GM12873 (cell line): ENCODE measurements around the gene SLC5A11.

Experiments
- CTCF ChIP-seq: IDR thresholded peaks from 2 replicates; pipeline ENCODE4 v1.5.1; 2012; ENCODE audit warnings: low read depth, mild to moderate bottlenecking, moderate library complexity, low read length, control low read depth; ENCODE audit not compliant: insufficient read depth; ENCODE audit errors: missing control alignments

SLC5A11 gene, protein sequence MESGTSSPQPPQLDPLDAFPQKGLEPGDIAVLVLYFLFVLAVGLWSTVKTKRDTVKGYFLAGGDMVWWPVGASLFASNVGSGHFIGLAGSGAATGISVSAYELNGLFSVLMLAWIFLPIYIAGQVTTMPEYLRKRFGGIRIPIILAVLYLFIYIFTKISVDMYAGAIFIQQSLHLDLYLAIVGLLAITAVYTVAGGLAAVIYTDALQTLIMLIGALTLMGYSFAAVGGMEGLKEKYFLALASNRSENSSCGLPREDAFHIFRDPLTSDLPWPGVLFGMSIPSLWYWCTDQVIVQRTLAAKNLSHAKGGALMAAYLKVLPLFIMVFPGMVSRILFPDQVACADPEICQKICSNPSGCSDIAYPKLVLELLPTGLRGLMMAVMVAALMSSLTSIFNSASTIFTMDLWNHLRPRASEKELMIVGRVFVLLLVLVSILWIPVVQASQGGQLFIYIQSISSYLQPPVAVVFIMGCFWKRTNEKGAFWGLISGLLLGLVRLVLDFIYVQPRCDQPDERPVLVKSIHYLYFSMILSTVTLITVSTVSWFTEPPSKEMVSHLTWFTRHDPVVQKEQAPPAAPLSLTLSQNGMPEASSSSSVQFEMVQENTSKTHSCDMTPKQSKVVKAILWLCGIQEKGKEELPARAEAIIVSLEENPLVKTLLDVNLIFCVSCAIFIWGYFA

DNA sequence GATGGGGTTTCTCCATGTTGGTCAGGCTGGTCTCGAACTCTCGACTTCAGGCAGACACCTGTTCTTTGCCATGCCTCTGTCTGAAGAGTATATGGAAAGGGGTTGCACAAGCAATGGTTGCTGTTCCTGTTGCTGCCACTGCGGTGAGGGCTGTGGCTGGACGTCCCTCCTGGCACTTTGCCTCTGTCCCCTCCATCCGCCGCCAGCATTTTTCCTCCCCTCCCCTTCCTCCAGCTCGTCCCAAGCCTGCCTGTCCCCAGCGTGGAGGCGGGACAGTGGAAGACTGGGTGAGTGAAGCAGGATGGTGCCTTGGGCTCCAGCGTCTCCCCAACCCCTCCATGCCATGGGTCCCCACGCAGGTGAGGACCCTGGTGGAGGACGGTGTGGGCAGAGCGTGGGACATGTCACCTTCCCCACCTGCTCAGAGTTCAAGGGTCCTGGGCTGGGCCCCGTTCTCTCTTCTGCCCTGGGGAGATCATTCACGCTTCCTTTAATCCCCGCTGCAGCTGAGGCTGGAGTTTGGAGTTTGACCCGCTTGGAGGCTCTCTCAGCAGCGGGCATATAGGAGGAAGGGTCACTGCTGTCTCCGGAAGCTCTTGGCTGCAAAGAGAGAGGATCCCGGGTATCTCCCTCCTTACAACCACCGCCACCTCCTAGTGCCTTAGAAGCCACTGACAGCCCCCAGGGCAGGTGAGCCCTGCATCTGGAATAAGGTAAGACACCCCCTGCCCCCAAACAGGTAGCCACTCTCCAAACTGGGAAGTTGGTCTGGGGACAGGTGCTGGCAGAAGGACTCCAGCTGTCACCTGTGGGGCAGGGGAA, at the start of gene SLC5A11:
SLC5A11 (plus strand) TSS at position 238 of the 822 bp plus-strand sequence. CDS start 12,681 bp downstream, outside the sequence.
- no peak for TF ChIP-seq CTCF

- TF ChIP-seq CTCF, result no peak
Observed at GRCh38 chr16:24800586-24800985, 45.2 kb upstream of the SLC5A11 start.

DNA sequence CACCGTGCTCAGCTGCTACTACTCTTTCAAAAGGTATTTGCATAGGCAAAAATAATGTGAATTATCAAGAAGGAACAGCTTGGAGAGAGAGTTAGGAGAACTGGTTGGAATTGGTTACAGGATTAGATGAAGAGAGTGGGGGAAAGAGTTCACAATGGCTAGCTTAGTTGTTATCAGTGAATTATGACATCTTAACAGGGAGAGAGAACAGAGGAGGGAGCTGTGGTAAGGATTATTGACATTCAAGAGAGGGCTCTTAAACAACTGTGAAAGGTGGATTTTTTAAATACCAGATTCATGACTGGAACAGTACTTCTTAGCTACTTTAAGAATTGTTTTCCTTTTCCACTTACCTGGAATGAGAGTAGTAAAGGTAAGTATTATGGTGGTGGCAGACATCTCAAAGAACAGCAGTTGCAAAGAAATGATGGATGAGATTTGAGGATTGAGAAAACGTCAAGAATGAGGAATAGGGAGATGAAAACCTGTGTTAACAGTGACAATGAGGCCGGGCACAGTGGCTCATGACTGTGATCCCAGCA, 43.9 kb upstream of the SLC5A11 start:
- TF ChIP-seq CTCF, result no peak

DNA sequence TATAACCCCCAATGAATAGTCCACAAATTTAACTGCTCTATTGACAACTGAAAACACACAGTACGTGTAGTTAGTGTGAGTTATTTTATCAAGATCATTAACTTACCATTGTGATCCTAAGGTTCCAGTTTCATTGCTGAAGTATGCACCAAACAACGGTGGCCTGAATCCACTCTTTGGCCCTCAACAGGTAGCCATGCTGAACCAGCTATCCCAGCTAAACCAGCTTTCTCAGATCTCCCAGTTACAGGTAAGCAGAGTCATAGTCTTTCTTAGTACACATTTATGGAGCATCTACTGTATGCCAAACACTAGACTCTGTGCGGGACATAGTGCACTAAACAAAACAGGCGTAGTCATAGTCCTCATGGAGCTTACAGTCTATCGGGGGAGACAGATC, 40.3 kb upstream of the SLC5A11 start:
- TF ChIP-seq CTCF, result no peak

DNA sequence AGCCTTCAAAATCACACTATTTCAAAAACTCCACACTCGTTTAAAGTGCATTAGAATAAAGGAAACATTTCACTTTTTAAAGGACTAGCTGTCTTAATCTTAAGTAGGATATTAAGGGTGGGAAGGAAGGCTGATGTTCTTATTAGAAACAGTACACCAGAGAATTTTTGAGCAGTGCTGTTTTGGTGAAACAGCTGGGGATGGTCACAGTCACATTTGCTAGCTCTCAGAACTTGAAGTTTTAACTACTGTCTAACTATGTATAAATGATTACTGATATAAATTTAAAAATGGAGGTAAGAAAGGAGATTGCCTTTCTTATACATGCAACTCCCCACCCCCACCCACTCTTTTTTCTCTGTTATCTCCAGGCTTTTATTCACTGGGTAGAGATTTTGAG, 38.5 kb upstream of the SLC5A11 start:
- no peak for TF ChIP-seq CTCF

- TF ChIP-seq CTCF, result no peak
Observed at GRCh38 chr16:24810951-24811843, 34.6 kb upstream of the SLC5A11 start.
